ENCODE results near the gene CRAT.

GRCh38 chr9:129058965-129059795 lies 51.4 kb downstream of the CRAT start:
- TF ChIP-seq EZH2 (IDR thresholded peaks at IDR 0.05) (no peak), CTCF (IDR thresholded peaks at IDR 0.05) (no peak)

Measured in neural progenitor cell (in vitro differentiated cells).